ENCODE measurements around the gene RNF103. TPM values are rescaled to one million over a fixed set of nuclear protein-coding genes. Genes with fewer than 3 reads are reported as not detected.
A peak's percentile ranks its signal among the peaks of the same experiment; 100 is the strongest.

Gene RNF103
- polyA plus RNA-seq, 3 donors, result 1.0 to 31.9 (median 2.2) TPM

DNA sequence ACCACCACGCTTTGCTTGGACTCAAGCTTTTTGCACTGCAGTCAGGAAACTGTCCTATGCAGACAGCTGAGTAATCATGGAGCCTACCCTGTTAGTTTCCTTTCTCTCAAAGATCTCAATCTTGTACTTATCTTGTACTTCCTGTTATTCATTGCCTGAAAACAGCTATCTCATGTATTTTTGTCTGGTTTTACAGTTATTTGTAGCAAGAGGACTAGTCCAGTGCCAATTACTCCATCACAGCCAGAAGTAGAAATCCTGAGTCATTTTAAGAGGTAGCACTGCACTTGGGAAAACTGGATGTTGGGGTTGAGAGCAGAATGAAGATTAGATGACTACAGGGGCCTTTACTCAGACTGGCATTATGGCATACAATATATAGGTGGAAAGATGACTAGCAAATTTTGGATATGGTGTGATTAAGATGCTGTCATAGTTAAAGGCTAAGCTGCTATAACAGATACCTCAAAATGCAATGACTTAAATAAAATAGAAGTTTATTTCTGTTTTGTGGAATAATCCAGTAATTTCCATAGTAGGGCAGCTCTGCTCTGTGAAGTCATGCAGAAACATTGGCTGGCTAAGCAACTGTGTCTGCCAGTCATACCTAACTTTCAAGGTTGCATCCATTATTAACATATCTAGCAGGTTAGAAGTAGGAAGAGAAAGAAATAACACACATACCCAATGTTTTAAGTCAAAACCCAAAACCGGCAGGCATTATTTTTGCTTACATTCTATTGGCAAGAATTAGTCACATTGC is 39.3 kb downstream of the RNF103 start:
- no peaks in the 10 kb centered on the region for H3K36me3 Mint-ChIP-seq
- peaks cover 4% of the 10 kb centered on the region for H3K4me1 Mint-ChIP-seq
- H3K4me3 Mint-ChIP-seq, result no peak overlapping the region
- intact Hi-C loops (cut with micrococcal nuclease), result no loop called here
- Histone ChIP-seq H3K27ac (ENCODE audit: low read depth in 1 of 2, low read length in 2 of 2) (peak overlapping the region in 1 of 2 donors; percentile 40), H2AFZ (ENCODE audit: insufficient read depth, low read depth, low read length, poor library complexity, severe bottlenecking) (peak overlapping the region; percentile 6), H3K9me3 (replicated peaks in 1 of 2; ENCODE audit: control insufficient read depth in 1 of 2, insufficient read depth in 1 of 2, low read length in 2 of 2) (peaks cover 0 to under 1% of the 10 kb centered on the region in 2 donors), H3K4me2 (replicated peaks; ENCODE audit: extremely low read depth, low read length, poor library complexity, severe bottlenecking) (no peak overlapping the region), H3K79me2 (ENCODE audit: insufficient read depth, low read length) (no peaks in the 10 kb centered on the region), H3K36me3 (replicated peaks in 1 of 2; ENCODE audit: control insufficient read depth in 1 of 2, insufficient read depth in 2 of 2, low read length in 2 of 2) (no peaks in the 10 kb centered on the region), H3K9ac (ENCODE audit: insufficient read depth, low read length, poor library complexity, severe bottlenecking) (no peak overlapping the region), H3K4me1 (ENCODE audit: control insufficient read depth in 1 of 2, insufficient read depth in 2 of 2, low read length in 2 of 2) (peaks cover 4% of the 10 kb centered on the region in 2 donors), H4K20me1 (ENCODE audit: insufficient read depth, low read length) (no peaks in the 10 kb centered on the region), H3K4me3 (replicated peaks in 1 of 3; ENCODE audit: low read depth in 2 of 3, low read length in 3 of 3) (no peak overlapping the region), H3K27me3 (ENCODE audit: control insufficient read depth in 2 of 2, insufficient read depth in 2 of 2, low read length in 2 of 2) (no peaks in the 10 kb centered on the region)
- peaks cover 0 to 7% (median 3%) of the 10 kb centered on the region in 7 donors for H3K9me3 Mint-ChIP-seq
- H3K27me3 Mint-ChIP-seq (ENCODE audit: low read depth in 3 of 3), result peaks cover 0 to 2% (median 0%) of the 10 kb centered on the region in 3 donors
- DNase-seq, result peak; percentile 20 to 35 (median 21)
- 14% methylated on average over 1 of the region's 2 CpGs for WGBS (ENCODE audit: insufficient coverage)
- peak overlapping the region in 6 of 7 donors; percentile 6 to 68 (median 50) for H3K27ac Mint-ChIP-seq
- TF ChIP-seq, protein P1, sequence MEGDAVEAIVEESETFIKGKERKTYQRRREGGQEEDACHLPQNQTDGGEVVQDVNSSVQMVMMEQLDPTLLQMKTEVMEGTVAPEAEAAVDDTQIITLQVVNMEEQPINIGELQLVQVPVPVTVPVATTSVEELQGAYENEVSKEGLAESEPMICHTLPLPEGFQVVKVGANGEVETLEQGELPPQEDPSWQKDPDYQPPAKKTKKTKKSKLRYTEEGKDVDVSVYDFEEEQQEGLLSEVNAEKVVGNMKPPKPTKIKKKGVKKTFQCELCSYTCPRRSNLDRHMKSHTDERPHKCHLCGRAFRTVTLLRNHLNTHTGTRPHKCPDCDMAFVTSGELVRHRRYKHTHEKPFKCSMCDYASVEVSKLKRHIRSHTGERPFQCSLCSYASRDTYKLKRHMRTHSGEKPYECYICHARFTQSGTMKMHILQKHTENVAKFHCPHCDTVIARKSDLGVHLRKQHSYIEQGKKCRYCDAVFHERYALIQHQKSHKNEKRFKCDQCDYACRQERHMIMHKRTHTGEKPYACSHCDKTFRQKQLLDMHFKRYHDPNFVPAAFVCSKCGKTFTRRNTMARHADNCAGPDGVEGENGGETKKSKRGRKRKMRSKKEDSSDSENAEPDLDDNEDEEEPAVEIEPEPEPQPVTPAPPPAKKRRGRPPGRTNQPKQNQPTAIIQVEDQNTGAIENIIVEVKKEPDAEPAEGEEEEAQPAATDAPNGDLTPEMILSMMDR (IDR thresholded peaks at IDR 0.05), result no peak

DNA sequence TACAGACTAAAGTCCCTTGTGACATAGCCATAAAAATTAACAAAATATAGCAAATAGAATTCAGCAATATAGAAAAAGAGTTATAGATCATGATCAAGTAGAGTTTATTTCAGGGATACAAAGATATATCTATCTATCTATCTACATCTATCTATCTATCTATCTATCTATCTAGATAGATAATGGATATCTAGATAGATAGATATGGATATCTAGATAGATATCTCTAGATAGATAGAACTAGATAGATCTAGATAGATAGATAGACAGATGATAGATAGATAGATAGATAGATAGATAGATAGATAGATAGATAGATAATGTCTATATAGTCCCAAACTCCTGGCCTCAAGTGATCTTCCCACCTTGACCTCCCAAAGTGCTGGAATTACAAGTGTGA is 43.1 kb downstream of the RNF103 start:
- peaks cover 0 to 2% (median 0%) of the 10 kb centered on the region in 3 donors for H3K27me3 Mint-ChIP-seq (ENCODE audit: low read depth in 3 of 3)
- H2AFZ ChIP-seq (ENCODE audit: insufficient read depth, low read depth, low read length, poor library complexity, severe bottlenecking), result no peak overlapping the region
- TF ChIP-seq, protein P1 (IDR thresholded peaks at IDR 0.05), result no peak
- no peaks in the 10 kb centered on the region for H3K27me3 ChIP-seq (ENCODE audit: control insufficient read depth in 2 of 2, insufficient read depth in 2 of 2, low read length in 2 of 2)
- intact Hi-C loops (cut with micrococcal nuclease), result no loop called here
- peaks cover 4% of the 10 kb centered on the region in 2 donors for H3K4me1 ChIP-seq (ENCODE audit: control insufficient read depth in 1 of 2, insufficient read depth in 2 of 2, low read length in 2 of 2)
- no peak for DNase-seq
- H3K9me3 Mint-ChIP-seq, result peaks cover 3 to 17% (median 10%) of the 10 kb centered on the region in 7 donors
- no peak overlapping the region for H3K4me3 Mint-ChIP-seq
- no peaks in the 10 kb centered on the region for H3K79me2 ChIP-seq (ENCODE audit: insufficient read depth, low read length)
- H3K9me3 ChIP-seq (replicated peaks in 1 of 2; ENCODE audit: control insufficient read depth in 1 of 2, insufficient read depth in 1 of 2, low read length in 2 of 2), result peaks cover 0 to 4% of the 10 kb centered on the region in 2 donors
- H3K4me1 Mint-ChIP-seq, result peaks cover 6% of the 10 kb centered on the region
- no peak overlapping the region for H3K27ac ChIP-seq (ENCODE audit: low read depth in 1 of 2, low read length in 2 of 2)
- no peak overlapping the region for H3K4me2 ChIP-seq (replicated peaks; ENCODE audit: extremely low read depth, low read length, poor library complexity, severe bottlenecking)
- H4K20me1 ChIP-seq (ENCODE audit: insufficient read depth, low read length), result no peaks in the 10 kb centered on the region
- no peak overlapping the region for H3K9ac ChIP-seq (ENCODE audit: insufficient read depth, low read length, poor library complexity, severe bottlenecking)
- no peak overlapping the region for H3K4me3 ChIP-seq (replicated peaks in 1 of 3; ENCODE audit: low read depth in 2 of 3, low read length in 3 of 3)
- H3K36me3 ChIP-seq (replicated peaks in 1 of 2; ENCODE audit: control insufficient read depth in 1 of 2, insufficient read depth in 2 of 2, low read length in 2 of 2), result no peaks in the 10 kb centered on the region
- H3K27ac Mint-ChIP-seq, result no peak overlapping the region
- no peaks in the 10 kb centered on the region for H3K36me3 Mint-ChIP-seq
